Measurements from ENCODE around the gene SRP9.

DNA sequence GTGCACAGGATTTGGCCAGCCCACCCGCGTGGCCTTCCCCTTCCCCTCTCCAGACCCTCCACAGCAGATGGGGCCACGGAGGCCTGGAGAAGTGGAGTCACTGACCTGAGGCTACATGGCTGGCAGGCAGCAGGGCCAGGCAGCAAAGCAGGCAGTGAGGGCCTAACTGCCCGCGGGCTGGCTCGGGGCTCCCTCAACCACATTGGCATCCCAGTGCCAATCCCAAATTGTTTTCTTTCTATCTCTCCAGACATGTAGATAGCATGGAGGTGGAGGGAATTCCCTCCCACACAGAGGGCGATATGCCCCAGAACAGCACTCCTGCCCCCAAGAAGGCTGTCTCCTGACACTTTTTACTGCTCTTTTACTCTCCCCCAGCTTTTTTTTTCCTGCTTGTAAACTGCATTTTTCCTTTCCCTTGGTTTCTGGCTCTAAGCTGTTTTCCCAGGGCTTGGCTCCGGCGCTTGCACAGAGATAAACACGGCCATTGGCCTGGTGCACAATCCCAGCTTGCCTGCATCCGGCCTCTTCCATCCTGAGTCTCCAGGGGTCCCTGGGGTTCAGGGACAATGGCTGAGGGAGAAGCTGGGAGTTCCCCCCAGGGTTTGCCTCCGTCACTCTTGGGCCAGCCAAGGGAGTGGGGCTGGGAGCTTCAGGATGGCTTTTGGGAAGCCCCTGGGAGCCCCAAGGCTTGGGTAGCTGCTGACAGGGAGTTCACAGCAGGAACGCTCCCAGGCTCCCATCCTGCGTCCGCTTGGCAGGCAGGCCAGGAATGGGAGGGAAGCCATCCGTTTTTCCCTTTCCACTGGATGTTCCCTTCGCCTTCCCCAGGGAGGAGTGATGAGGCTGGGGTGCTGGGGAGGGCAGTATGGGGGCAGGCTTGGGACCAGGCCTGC is 39.3 kb downstream of the SRP9 start:
- TF ChIP-seq, protein P1, sequence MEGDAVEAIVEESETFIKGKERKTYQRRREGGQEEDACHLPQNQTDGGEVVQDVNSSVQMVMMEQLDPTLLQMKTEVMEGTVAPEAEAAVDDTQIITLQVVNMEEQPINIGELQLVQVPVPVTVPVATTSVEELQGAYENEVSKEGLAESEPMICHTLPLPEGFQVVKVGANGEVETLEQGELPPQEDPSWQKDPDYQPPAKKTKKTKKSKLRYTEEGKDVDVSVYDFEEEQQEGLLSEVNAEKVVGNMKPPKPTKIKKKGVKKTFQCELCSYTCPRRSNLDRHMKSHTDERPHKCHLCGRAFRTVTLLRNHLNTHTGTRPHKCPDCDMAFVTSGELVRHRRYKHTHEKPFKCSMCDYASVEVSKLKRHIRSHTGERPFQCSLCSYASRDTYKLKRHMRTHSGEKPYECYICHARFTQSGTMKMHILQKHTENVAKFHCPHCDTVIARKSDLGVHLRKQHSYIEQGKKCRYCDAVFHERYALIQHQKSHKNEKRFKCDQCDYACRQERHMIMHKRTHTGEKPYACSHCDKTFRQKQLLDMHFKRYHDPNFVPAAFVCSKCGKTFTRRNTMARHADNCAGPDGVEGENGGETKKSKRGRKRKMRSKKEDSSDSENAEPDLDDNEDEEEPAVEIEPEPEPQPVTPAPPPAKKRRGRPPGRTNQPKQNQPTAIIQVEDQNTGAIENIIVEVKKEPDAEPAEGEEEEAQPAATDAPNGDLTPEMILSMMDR (IDR thresholded peaks at IDR 0.05) = no peak
- TF ChIP-seq POLR2AphosphoS5 (IDR thresholded peaks at IDR 0.05; ENCODE audit: insufficient read depth in 1 of 2, low read depth in 1 of 2) (no peak), POLR2A (IDR thresholded peaks at IDR 0.05) (no peak)
